Gastrocnemius medialis (tissue), 4 donors: ENCODE data around the gene PALM3. TPM values are rescaled to one million over a fixed set of nuclear protein-coding genes. Genes with fewer than 3 reads are reported as not detected.

Experiments
- ATAC-seq, 2 donors: fragments of 150-250 bp; one replicate each; pipeline ENCODE4 v1.9.1; 2016
- DNase-seq, 2 donors: peaks; one replicate each; pipeline ENCODE4 v3.0.0-alpha.2; 2019
- H3K27ac ChIP-seq, 4 donors: fragments of 200-600 bp; sonication (generic); 1 replicate in 1 of 4; 2 replicates in 3 of 4; pipeline ENCODE4 v1.5.1; 2016 to 2018; ENCODE audit warnings: mild to moderate bottlenecking in 2 of 4, moderate library complexity in 1 of 4
- H3K27me3 ChIP-seq, 3 donors: fragments of 200-600 bp; sonication (generic) in 2 of 3; 1 replicate in 1 of 3; 2 replicates in 2 of 3; pipeline versions ENCODE4 v1.5.1 to v1.6.0; 2016 to 2019; ENCODE audit warnings: mild to moderate bottlenecking in 1 of 3, moderate library complexity in 1 of 3
- H3K36me3 ChIP-seq, 2 donors: fragments of 200-600 bp; sonication (generic) in 1 of 2; one replicate each; pipeline ENCODE4 v1.5.1; 2017 to 2018
- H3K4me1 ChIP-seq, 2 donors: fragments of 200-600 bp; sonication (generic) in 1 of 2; one replicate each; pipeline ENCODE4 v1.5.1; 2016 to 2017; ENCODE audit warnings: mild to moderate bottlenecking in 2 of 2
- H3K4me3 ChIP-seq, 4 donors: fragments of 200-600 bp; sonication (generic) in 3 of 4; 1 replicate in 1 of 4; 2 replicates in 3 of 4; pipeline ENCODE4 v1.5.1; 2016 to 2019; ENCODE audit warnings: mild to moderate bottlenecking in 2 of 4
- H3K9me3 ChIP-seq, 3 donors: fragments of 200-600 bp; sonication (generic) in 2 of 3; 1 replicate in 1 of 3; 2 replicates in 2 of 3; pipeline ENCODE4 v1.5.1; 2016 to 2019
- POLR2A ChIP-seq, 2 donors: fragments of 450-650 bp; IDR thresholded peaks; one replicate each; pipeline ENCODE4 v1.6.1; 2017; ENCODE audit warnings: antibody characterized with exemption in 2 of 2, mild to moderate bottlenecking in 2 of 2, moderate library complexity in 2 of 2
- in situ Hi-C, 4 donors: fragments of 200-750 bp; cut with MboI; loops; one replicate each; pipeline versions ENCODE4 v1.15.0 to v1.8.0; 2017; ENCODE audit warnings: low sequenced_read_pairs in 4 of 4
- intact Hi-C: fragments of 100-400 bp; cut with DNase I; formaldehyde crosslinking; loops from one replicate; pipeline ENCODE4 v1.15.1; 2023; ENCODE audit warnings: low total_unique reads
- total RNA-seq, 4 donors: library from RNA; depleted of rRNA; stranded (reverse); fragments of >200 nt; gene quantifications; one replicate each; pipeline versions ENCODE4 v1.1.0 to v1.2.3, GENCODE V29; 2016
- TF ChIP-seq, protein P1 (sequence below), 5 experiments: fragments of 450-650 bp in 3 of 5; fragments of 200-600 bp in 2 of 5; sonication (generic) in 2 of 5; IDR thresholded peaks in 4 of 5; conservative IDR thresholded peaks in 1 of 5; 1 replicate in 4 of 5; 2 replicates in 1 of 5; pipeline ENCODE4 v1.5.1; 2016 to 2019; ENCODE audit warnings: antibody characterized with exemption in 5 of 5, mild to moderate bottlenecking in 3 of 5, moderate library complexity in 3 of 5

Gene PALM3
- total RNA-seq, 4 donors from 2014 or later = not detected

DNA sequence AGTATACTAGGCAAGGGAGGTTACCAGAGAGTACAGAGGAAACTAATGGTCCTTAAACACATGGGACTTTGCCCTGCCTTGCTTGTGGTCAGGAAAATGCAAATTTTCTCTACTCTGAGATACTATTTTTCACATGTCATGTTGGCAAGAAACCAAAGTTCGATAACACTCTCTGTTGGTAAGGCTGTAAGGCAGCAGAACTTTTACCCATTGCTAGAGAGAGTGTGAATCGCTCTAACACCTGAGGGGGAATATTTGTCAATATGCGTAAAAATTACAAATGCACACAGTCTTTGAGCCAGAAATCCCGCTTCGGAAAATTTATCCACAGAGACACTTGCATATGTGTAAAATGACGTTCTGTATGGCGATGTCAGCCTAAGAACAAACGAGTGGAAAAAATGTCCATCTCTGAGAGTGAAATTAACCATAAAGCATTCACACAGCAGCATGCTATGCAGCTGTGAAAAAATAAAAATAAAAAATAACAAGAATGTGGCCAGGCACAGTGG is 46.3 kb downstream of the PALM3 start:
- ATAC-seq = no peak
- Histone ChIP-seq H3K36me3 (no peaks in the 10 kb centered on the region), H3K9me3 (no peaks in the 10 kb centered on the region), H3K4me3 (no peak overlapping the region), H3K27ac (no peak overlapping the region), H3K27me3 (no peaks in the 10 kb centered on the region), H3K4me1 (no peaks in the 10 kb centered on the region)
- DNase-seq = no peak
- intact Hi-C loops = no loop called here
- in situ Hi-C loops = no loop called here
- no peak for TF ChIP-seq POLR2A (IDR thresholded peaks at IDR 0.05)
- TF ChIP-seq, protein P1, sequence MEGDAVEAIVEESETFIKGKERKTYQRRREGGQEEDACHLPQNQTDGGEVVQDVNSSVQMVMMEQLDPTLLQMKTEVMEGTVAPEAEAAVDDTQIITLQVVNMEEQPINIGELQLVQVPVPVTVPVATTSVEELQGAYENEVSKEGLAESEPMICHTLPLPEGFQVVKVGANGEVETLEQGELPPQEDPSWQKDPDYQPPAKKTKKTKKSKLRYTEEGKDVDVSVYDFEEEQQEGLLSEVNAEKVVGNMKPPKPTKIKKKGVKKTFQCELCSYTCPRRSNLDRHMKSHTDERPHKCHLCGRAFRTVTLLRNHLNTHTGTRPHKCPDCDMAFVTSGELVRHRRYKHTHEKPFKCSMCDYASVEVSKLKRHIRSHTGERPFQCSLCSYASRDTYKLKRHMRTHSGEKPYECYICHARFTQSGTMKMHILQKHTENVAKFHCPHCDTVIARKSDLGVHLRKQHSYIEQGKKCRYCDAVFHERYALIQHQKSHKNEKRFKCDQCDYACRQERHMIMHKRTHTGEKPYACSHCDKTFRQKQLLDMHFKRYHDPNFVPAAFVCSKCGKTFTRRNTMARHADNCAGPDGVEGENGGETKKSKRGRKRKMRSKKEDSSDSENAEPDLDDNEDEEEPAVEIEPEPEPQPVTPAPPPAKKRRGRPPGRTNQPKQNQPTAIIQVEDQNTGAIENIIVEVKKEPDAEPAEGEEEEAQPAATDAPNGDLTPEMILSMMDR (IDR thresholded peaks at IDR 0.05 in 4 of 5, conservative IDR thresholded peaks at IDR 0.05 in 1 of 5) = no peak

DNA sequence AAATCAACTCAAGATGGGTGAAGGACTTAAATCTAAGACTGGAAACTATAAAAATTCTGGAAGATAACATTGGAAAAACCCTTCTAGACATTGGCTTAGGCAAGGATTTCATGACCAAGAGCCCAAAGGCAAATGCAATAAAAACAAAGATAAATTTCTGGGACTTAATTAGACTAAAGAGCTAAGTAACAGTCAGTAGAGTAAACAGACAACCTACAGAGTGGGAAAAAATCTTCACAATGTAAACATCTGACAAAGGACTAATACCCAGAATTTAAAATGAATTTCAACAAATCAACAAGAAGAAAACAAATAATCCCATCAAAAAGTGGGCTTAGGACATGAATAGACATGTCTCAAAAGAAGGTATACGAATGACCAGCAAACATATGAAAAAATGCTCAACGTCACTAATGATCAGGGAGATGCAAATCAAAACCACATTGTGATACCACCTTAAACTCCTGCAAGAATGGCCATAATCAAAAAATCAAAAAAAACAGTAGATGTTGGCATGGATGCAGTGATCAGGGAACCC is 49.4 kb downstream of the PALM3 start:
- intact Hi-C loops (no loop called here), in situ Hi-C loops (no loop called here)
- H3K9me3 ChIP-seq = no peaks in the 10 kb centered on the region
- DNase-seq (no peak), ATAC-seq (no peak)
- no peak overlapping the region for H3K4me3 ChIP-seq
- TF ChIP-seq POLR2A (IDR thresholded peaks at IDR 0.05) = no peak
- TF ChIP-seq, protein P1 (IDR thresholded peaks at IDR 0.05 in 4 of 5, conservative IDR thresholded peaks at IDR 0.05 in 1 of 5) = no peak
- no peak overlapping the region for H3K27ac ChIP-seq
- no peaks in the 10 kb centered on the region for H3K4me1 ChIP-seq
- H3K36me3 ChIP-seq = no peaks in the 10 kb centered on the region
- no peaks in the 10 kb centered on the region for H3K27me3 ChIP-seq

DNA sequence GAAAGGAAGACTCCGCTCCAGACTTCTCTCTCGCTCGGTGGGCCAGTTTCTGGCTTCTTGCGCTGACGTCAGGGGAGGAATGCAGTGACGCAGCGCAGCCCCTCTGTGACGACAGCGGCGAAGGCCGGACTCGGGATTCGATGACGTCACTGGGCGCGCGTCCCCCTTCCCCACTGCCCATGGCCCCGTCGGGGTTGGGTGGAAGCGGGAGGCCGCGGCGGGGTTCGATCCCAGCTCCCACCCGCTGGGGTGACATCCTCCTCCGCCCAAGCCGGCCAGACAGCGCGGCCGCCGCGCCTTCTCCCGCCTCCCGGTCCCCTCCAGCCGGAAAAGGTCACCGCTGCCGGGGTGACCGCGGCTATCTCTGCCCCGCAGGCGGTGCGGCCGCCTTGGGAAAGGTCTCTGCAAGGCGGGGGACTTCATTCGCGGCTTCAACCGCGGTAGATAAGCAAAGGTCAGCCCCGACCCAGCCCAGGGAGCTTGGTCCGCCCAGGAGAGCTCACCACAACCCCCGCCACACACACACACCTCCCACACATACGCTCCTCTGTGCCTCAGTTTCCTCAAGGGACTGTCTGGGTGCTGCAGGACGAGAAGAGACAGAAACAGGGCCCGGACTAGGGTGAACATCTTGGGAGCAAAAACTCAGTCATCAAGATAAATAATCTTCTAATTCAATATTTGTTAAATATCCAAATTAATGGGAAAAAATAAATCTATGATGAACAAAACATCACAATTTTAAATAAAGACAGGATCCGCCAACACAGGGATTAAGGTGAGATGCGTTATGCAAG is 54.9 kb downstream of the PALM3 start:
- Histone ChIP-seq H3K36me3 (no peaks in the 10 kb centered on the region), H3K9me3 (no peaks in the 10 kb centered on the region), H3K4me1 (peaks cover 33 to 39% of the 10 kb centered on the region in 2 donors), H3K27ac (peak overlapping the region; percentile 96 to 100 (median 98)), H3K27me3 (no peaks in the 10 kb centered on the region), H3K4me3 (peak overlapping the region; percentile 84 to 88 (median 86))
- intact Hi-C loops = loop anchor here (1.0 to 10.0 kb wide), 7 partner anchors 55 to 555 kb away; partner anchors contain the start of genes ASF1B, BRME1, CC2D1A and DCAF15
- ATAC-seq (peak; percentile 29 to 39), DNase-seq (no peak)
- TF ChIP-seq, protein P1 (IDR thresholded peaks at IDR 0.05 in 4 of 5, conservative IDR thresholded peaks at IDR 0.05 in 1 of 5) = peak in 1 of 5 experiments; percentile 15
- peak; percentile 31 to 55 for TF ChIP-seq POLR2A (IDR thresholded peaks at IDR 0.05)
- in situ Hi-C loops = no loop called here

DNA sequence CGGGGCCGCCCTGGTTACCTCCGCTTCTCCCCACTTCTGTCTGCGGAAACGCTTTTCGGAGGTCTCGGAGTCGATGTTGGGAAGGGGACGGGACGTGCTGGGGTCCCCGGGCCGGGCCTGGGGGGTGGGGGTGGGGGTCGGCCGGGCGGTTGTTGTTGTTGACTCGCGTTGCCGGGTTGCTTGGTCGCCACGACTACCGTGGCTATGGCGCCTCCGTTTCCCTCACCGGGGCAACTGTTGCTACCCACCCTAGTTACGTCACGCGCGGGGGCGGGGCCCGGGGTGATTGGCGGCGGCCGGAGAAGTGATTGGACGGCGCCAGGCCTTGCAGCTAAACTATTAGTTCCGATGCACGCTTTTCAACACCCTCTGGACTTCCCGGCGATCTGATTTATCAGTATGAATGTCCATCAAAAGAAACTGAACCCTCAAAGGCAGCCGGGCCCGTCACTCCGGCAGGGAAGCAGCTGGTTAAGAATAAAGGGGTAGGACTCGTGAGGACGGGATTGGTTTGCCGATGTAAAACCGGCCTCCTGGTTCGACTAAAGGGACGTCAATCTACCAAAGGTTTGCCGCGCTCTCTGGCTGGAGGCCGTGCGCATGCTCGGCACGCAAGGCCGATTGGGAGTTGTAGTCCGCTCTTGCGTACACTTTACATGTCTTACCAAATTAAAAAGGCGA is 55.7 kb downstream of the PALM3 start, which contains the start of gene RFX1:
RFX1 (minus strand) TSS at position 236 of the 681 bp plus-strand sequence. CDS start 12,477 bp downstream, outside the sequence.
- in situ Hi-C loops = no loop called here

More for the DNA sequence above, 55.7 kb downstream of the PALM3 start, which contains the start of gene RFX1:
- ATAC-seq = peak; percentile 82 to 85
- intact Hi-C loops = loop anchor here (1.0 to 10.0 kb wide), 7 partner anchors 54 to 556 kb away; partner anchors contain the start of genes ASF1B, BRME1, CC2D1A and DCAF15
- Histone ChIP-seq H3K4me1 (peaks cover 35 to 45% of the 10 kb centered on the region in 2 donors), H3K27ac (peak within 1 kb of the TSS; percentile 96 to 100 (median 99)), H3K27me3 (no peaks in the 10 kb centered on the region), H3K9me3 (no peaks in the 10 kb centered on the region), H3K4me3 (peak within 1 kb of the TSS; percentile 84 to 97 (median 92)), H3K36me3 (no peaks in the 10 kb centered on the region)
- TF ChIP-seq POLR2A (IDR thresholded peaks at IDR 0.05) = no peak
- TF ChIP-seq, protein P1 (IDR thresholded peaks at IDR 0.05 in 4 of 5, conservative IDR thresholded peaks at IDR 0.05 in 1 of 5) = peak in 1 of 5 experiments; percentile 41
- peak; percentile 99 to 100 for DNase-seq
